OCI-M2 (cell line): ENCODE results near the gene RIC8B.

Experiments
- DNase-seq: peaks from one replicate; lab custom pipeline; 2025; ENCODE audit not compliant: unreplicated experiment; lab: John Stamatoyannopoulos, UW

RIC8B gene

DNA sequence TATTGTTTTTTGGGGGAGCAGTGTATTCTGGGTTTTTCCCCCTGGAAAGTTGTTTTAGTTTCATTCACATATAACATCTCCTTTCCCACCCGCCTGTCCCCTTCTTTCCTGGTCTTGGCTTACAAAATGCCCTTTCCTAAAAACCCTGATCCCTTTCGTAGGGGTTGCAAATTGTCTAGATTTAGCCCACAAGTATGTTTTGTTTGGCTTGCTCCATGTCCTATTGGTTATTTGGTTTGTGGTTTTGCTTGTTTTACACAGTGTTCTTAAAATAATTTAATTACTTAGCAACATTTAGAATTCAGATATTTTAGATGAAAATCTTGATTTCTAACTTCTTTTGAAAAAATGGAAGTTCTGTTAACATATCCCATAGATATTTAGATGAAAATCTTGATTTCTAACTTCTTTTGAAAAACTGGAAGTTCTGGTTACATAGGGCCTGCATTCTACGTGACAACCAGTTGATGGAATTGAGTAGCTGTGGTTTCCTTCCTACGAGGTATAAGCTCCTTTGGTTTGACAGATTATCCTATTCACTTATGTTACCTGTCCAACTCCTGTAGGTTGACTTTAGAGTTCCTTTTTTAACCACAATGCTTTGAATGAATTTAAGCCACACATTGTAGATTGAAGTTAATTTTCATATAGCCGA, 92.1 kb downstream of the RIC8B start:
- DNase-seq, result no peak

DNA sequence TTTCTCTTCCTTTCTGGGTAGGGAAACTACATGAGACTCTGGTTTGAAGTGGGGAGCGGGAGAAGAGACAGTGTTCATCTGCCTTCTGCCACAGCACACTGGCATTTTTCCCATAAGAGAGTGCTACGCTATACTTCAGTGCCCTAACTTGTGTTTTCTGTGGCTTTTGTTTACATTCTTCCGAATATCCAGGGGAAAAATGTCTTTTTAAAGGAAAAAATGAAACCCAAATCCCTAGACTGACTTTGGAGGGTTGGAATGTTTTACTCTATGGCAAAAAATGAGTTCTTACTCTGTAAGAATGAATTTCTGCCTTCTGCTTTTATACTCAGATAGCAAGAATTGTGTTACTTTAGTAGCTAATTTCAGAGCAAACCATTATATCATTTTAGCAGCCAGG, 93.2 kb downstream of the RIC8B start:
- DNase-seq, result no peak

DNA sequence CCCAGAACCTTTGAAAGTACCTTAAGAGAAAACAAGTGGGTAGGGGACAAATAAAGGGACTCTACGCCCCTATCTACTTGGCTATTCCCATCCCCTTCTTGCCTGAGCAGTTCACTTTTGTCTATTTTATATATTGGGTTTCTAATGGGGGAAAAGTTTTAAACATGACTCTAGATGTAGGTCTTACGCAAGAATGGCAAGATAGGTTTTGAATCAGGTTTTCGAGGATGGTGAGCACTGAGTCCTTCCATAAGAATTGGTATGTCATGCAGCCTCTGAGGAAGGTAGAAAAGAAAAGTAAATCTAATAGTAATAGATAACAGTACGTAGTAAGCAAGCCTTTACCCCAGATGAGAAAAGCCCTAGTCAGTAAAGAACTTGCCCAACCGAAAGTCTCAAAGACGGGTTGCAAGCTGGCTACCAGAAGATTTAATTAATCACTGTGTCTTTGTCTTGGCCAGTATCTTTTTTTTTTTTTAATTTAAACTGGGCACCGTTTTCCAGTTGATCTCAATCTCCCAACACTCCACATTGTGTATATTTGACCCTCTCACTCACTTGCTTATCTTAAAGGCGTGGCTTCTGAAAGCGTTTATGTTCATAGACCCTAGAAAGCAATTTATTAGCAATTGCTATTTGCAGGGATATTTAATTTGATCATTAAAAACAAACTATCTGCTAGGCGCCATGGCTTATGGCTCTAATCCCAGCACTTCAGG, 94.7 kb downstream of the RIC8B start:
- no peak for DNase-seq

DNA sequence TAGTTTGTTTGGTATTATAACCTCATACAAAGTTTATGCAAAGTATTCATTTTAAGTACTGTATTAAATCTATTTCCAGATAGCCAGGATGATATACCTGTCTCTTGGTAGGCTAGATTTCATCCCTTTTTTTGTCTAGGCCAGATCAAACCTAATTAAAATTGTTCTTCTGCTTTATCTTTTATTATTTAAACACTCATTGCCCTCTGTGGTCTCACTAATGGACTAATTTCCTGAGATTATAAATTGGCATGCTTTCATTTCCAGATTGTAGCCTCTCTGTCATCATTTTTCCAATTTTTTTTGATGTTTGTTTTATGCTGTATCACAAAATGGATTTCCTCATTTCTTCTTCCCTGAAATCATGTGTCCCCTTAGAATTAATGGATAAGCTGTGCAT, 95.6 kb downstream of the RIC8B start:
- no peak for DNase-seq

DNA sequence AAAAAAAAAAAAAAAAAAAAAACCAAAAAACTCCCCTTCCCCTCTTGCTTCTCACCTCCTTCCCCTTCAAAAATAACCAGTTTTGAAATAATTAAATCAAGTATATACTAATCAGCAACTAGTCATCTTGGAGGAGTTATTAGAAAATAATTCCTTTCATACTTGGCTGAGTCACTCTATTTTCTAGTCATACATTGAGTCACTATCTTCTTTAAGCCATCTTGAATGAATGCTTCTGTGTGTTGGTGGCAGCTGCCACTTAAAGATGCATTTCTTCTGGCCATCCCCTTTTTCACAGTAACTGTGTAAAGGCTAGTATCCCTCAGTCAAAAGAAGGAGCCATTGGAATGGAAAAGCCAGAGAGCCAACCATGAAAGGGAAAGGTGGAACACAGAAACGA, 97.0 kb downstream of the RIC8B start:
- DNase-seq, result no peak

DNA sequence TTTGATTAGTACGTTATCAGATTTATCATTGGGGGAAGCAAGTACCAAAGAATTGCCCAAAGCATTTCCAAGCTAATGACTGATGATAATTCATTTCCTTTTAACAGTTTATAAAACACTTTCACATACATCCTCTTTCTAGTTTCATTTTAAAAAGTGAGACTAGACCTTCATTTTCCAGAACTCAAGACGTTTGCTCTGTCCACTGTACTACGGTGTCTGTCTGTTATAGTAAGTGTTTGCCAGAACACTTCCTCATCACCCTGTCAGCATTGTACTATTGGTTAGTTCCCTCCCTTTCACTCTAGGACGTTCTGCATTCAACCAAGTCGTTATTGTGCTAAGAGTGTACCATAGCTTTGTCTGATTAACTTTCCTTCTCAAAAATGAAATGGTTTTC, 99.5 kb downstream of the RIC8B start:
- no peak for DNase-seq

DNA sequence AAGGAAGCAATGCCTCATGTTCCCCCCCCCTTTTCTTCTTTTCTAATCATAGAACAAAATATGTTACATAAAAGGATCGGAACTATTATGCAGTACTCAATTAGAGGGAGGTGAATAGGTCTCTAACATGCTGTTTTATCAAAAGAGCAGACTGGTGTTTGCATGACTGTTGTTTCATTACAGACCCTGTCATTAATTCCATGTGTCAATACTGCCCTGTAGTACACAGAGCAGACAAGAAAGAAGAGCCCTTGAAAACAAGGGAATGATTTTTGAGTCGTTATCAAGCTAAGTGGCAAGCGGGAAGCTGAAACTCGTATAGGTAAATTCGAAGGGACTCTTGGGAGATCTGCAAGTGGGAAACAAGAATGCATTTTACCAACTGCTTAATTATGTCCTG, 104.3 kb downstream of the RIC8B start:
- no peak for DNase-seq

DNA sequence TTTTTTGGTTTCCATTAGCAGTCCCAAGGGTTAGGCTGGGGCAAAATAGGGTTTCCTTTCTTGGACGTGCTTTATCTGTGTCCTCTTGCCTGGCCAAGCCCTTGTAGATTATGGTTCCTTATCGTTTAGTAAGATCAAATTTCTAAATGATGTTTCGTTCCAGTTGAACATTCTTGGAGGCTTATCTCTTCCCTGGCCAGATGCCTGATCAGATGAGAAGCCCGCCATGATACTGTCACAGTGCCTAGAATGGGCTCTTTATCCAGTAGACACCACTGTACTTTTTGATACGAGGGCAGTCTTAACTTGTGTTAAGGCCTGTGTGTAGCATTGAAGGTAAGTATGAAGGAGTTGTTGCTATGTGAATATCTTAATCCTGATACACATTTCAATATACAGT, 105.1 kb downstream of the RIC8B start:
- no peak for DNase-seq

DNA sequence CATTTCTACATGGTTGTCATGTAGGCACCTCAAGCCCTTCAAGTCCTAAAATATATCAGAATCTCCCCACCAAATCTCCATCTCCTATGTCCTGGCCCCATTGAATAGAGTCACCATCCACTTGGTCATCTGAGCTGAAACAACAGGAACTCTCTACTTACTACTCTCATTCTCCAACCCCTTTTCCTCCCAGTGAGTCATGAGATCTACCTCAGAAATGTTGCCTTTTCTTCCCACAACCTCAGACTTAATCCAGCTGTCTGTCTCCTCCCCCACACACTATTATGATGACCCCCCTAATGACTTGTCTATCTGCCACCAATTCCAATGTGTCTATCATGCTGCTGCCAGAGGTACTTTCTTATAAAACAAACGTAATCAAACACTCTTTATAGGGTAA, 108.9 kb downstream of the RIC8B start:
- no peak for DNase-seq

DNA sequence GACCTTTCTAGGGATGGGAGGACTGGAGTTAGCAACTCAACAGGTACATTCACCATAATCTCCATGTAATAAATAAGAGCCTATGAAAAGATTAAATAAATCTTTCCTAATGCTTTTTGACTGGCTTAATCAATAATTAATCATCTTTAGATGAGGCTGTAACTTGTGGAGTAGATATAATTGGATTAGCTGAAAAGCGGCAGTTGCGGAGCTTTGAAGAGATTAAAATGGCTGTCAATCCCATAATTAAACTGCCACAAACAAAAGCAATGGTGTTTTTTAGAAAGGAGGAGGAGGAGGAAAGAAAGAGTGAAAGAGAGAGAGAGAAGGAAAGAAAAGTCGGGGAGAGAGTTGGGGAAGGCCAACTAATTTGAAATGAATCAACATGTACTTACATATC, 110.5 kb downstream of the RIC8B start:
- DNase-seq, result no peak

DNA sequence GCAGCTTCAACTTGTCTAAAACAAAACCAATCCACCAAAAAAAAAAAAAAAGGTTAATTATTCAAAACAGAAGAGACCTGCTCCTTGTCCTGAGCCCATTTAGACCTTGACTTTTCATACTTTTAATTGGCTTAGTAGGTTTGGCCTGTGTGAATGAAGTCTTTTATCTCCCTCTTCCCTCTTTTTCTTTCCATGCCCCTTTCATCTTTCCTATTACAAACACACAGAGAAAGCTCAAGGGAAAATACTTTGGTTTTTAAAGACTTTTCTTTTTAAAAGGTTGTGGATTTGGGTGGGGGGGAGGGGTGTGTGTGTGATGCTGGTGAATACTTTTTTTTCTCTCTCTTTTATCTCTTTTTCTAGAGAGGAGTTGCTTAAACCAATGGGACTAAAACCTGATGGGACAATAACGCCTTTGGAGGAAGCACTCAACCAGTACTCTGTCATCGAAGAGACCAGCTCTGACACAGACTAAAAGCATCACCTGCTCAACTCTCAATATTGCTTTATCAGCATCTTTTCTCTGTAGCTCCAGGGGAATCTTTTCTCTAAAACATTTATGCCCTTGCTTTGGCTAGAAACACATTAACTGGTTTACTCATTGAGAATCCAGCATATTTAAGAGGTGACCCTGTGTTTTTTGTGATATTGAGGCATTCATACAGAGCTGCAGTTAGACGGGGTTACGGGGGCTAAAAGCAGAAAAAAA, 111.2 kb downstream of the RIC8B start:
- no peak for DNase-seq

DNA sequence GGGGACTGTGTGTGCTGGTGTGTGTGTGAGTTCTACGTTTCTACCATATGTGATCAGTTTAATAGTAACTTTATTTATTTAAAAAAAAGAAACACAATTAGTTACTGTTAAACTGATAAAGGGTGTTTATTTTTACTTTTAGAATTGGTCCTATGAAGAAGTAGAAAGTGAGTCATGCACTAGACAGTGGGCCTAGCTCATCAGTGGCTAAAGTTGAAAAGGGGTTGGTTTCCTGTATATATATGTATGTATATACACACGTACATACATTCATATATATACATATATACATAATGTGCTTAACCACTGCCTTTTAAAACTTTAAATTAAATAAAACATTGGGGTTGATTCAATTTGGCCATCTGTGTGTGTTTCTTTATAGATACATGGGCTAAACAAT, 112.5 kb downstream of the RIC8B start:
- DNase-seq, result no peak

DNA sequence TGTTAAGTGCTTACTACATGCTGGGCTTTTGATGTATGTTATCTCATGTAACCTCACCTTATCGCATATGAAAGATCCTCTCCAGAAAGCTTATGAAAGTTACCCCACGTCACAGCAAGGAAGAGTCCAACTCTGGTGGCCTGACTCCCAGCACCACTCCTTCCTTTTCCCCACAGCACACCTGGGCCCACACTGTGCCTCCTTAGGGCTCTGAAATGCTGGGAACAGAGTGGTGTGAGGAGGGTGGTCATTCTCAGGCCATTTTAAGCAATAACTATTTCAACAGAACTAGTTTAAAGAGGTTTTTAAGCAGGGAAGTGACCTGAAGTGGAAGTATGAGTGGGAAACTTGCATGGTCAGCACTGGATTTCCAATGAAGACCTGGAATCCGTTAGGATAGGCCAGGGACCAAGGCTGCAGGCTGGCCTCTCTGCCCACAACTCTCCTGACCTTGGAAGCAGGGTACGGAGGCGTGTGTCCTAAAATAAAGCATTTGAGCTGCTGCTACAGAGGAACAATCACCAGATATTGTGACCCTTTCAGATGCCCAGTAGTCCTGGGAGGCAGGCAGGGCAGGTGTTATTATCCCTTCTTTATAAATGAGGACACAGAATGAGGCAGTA, 114.0 kb downstream of the RIC8B start:
- no peak for DNase-seq

DNA sequence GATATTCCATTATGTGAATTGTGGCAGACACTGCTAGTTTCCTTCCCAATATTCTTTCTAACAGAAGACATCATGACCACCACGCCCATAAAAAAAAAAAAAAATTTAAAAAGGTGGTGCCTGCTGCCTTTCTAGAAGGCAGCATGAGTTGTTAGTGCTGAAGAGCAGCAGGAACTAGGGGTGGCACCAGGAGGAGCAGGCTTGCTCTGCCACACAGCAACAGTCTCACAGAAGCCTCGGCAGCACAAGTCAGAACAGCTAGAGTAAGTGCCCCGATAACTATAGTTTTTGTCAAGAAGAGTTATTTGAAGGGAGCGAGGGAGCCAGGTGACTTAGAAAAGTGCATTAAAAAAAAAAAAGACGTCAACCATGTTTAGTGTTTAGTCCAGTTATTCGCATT, 114.8 kb downstream of the RIC8B start:
- DNase-seq, result no peak

DNA sequence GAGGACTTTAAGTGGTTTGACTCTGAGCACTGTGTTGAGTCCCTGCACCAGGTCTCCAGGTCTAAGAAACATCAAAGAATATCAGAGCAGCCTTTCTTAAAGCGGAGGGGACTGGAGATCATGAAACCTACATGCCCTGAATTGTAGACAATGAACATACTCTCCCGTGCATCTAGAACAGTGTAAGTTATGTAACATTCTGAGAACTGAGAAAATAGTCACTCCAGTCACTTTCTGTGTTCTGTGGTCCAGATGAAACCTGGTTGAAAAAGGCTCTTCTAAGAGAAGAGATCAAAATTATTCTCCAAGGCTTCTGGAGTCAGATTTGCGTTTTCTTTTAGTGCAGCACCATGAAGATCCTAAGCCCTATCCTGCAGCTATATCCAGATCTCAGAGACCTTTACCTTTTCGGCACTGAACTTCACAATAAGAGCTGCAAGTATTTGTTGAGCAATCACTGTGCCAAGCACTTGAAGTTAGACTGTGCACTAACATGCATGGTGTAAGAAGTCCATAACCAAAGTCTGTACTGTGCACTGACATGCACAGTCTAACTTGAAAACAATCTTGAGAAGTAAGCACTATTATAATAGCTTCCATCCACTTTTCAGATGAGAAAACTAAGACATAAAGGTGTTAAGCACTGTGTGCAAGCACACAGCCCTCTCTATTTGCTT, 115.6 kb downstream of the RIC8B start:
- no peak for DNase-seq

DNA sequence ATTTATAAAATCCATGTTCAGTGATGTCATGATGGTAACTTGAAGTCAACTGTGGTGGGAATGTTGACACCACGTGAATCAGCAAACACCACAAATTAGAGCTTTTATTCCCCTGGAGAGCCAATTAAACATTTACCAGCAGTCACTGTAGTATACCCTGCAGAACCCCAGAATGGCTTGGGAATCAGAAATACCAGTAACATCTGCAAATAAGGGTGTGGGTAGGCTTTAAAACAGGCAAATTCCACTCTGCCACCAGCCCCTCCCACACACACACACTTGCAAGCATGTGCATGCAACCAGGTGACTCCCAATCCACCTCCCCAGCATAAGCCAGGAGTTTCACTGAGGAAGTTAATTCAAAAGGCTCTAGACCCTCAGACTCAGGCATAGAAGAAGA, 117.6 kb downstream of the RIC8B start:
- DNase-seq, result no peak

DNA sequence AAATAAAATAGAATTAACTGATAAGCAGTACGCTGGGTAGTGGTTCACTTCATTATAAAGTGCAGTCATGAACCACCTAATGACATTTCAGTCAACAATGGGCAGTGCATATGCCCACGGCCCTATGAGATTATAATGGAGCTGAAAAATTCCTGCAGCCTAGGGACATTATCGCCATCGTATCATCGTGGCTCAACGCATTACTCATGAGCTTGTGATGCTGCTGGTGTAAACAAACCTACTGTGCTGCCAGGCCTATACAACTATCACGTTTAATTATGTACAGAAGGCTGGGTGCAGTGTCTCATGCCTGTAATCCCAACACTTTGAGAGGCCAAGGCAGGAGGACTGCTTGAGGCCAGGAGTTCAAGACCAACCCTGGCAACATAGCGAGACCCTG, 119.0 kb downstream of the RIC8B start:
- no peak for DNase-seq

DNA sequence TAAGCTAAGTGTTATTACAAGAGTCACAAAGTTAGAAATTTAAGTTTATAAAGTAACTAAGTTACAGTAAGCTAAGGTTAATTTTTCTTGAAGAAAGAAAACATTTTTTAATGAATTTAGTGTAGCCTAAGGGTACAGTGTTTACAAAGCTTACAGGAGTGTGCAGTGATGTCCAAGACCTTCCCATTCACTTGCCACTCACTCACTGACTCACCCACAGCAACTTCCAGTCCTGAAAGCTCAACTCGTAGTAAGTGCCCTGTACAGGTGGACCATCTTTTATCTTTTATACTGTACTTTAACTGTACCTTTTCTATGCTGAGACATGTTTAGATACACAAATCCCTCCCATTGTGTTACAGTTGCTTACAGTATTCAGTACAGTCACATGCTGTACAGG, 120.3 kb downstream of the RIC8B start:
- DNase-seq, result no peak

DNA sequence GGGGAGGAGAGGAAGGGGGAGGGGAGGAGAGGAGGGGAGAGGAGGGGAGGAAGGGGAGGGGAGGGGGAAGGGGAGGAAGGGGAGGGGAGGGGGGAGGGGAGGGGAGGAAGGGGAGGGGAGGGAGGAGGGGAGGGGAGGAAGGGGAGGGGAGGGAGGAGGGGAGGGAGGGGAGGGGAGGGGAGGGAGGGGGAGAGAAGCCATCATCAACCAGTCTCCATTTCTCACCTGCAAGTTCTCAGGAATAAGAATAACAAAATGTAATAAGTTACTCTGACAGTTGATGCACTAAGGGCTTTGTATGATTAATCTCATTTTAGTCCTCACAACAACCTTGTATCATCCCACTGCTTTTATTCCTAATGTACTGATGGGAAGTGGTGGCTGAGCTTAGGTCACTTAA, 122.1 kb downstream of the RIC8B start:
- no peak for DNase-seq

DNA sequence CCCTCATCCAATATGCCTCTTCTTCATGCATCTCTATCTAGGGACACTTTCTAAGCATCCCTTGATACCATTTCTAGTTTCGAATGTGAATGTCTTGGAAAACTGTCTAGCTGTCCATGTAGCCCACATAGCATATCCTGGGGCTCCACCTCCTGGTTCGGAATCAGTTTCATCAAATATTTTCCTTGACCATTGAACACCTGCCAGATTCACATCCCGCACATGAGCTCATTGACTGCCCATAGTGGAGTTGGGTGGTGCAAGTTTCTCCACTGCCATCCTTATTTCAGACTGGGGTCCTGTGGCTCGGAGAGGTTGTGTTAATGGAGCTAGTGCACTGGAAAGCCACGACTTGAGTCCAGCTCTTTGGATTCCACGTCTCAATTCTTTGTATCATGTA, 122.6 kb downstream of the RIC8B start:
- no peak for DNase-seq
